GM12874 (cell line): ENCODE results near the gene GM2A.

Experiments
- CTCF ChIP-seq: IDR thresholded peaks from 2 replicates; pipeline ENCODE4 v1.5.1; 2011; ENCODE audit warnings: low read depth, mild to moderate bottlenecking, control low read depth, low read length, moderate library complexity; ENCODE audit not compliant: insufficient read depth

GM2A gene

GRCh38 chr5:151257731-151258181 lies 4.8 kb downstream of the GM2A start:
- no peak for TF ChIP-seq CTCF

- TF ChIP-seq CTCF, result no peak
Observed at GRCh38 chr5:151258201-151258611, 5.2 kb downstream of the GM2A start.

GRCh38 chr5:151258816-151259215 lies 5.8 kb downstream of the GM2A start:
- TF ChIP-seq CTCF, result no peak

- no peak for TF ChIP-seq CTCF
Observed at GRCh38 chr5:151259931-151260330, 6.9 kb downstream of the GM2A start.

- no peak for TF ChIP-seq CTCF
Observed at GRCh38 chr5:151262532-151262931, 9.5 kb downstream of the GM2A start.

- no peak for TF ChIP-seq CTCF
Observed at GRCh38 chr5:151264113-151264512, 11.1 kb downstream of the GM2A start.

GRCh38 chr5:151267491-151268260 lies 14.7 kb downstream of the GM2A start:
- TF ChIP-seq CTCF, result no peak

GRCh38 chr5:151270599-151270998 lies 17.6 kb downstream of the GM2A start:
- no peak for TF ChIP-seq CTCF
